GM12878 (cell line): ENCODE results near the gene PAX9. TPM values are rescaled to one million over a fixed set of nuclear protein-coding genes. Genes with fewer than 3 reads are reported as not detected.

Experiments used
- ATAC-seq: fragments of 200-7000 bp; cut with Tn5 transposase; 3 replicates; pipeline ENCODE4 v1.9.1; 2020; ENCODE audit warnings: mild to moderate bottlenecking, moderate library complexity
- BruUV-seq: library from RNA; stranded (reverse); fragments of 400-500 nt; replicated peaks from 2 replicates; lab custom pipeline; 2021; lab: Mats Ljungman, UMichigan
- CTCF ChIA-PET: fragments of 300-600 bp; sonication (Branson Sonifier 250); formaldehyde crosslinking; extraction: SDS; loops from one replicate; lab custom pipeline; 2021; ENCODE audit warnings: inconsistent platforms; lab: Yijun Ruan, JAX
- POLR2A ChIA-PET: fragments of 350-600 bp; formaldehyde crosslinking; extraction: SDS; loops from one replicate; lab custom pipeline; 2021; ENCODE audit warnings: inconsistent platforms; lab: Charles Lee
- RAD21 ChIA-PET: fragments of 300-600 bp; sonication (Branson Sonifier 250); formaldehyde crosslinking; loops from one replicate; lab custom pipeline; 2023; ENCODE audit warnings: antibody characterized with exemption; ENCODE audit not compliant: unreplicated experiment; lab: Charles Lee
- SMC1A ChIA-PET: fragments of 300-600 bp; sonication (Branson Sonifier 250); formaldehyde crosslinking; loops from one replicate; lab custom pipeline; 2023; ENCODE audit not compliant: unreplicated experiment, uncharacterized antibody; lab: Charles Lee
- DNase-seq: peaks from one replicate; pipeline ENCODE4 v3.0.0-alpha.2; 2011; ENCODE audit warnings: low read depth, low spot score
- FAIRE-seq: peaks from 3 replicates; lab custom pipeline; 2011; peaks lifted over from hg19 to GRCh38; lab: Jason Lieb, UNC
- H2AFZ ChIP-seq: 2 replicates; pipeline ENCODE4 v1.6.0; 2011; ENCODE audit warnings: low read depth, low read length, control low read depth; ENCODE audit not compliant: control insufficient read depth
- H3K27ac ChIP-seq: 2 replicates; pipeline ENCODE4 v1.5.1; 2011; ENCODE audit warnings: control low read depth; ENCODE audit not compliant: control insufficient read depth, insufficient read depth
- H3K27me3 ChIP-seq, 2 experiments: replicated peaks in 1 of 2; 2 replicates each; pipeline versions ENCODE4 v1.6.0 to v1.6.1; 2011; ENCODE audit warnings: low read length in 1 of 2; ENCODE audit not compliant: control insufficient read depth in 2 of 2, insufficient read depth in 2 of 2
- H3K36me3 ChIP-seq, 2 experiments: 2 replicates each; pipeline ENCODE4 v1.5.1; 2011; ENCODE audit warnings: low read length in 1 of 2; ENCODE audit not compliant: control insufficient read depth in 2 of 2, insufficient read depth in 2 of 2
- H3K4me1 ChIP-seq: 2 replicates; pipeline ENCODE4 v1.6.1; 2011; ENCODE audit warnings: mild to moderate bottlenecking, low read length, moderate library complexity, mixed read lengths; ENCODE audit not compliant: control insufficient read depth, insufficient read depth
- H3K4me2 ChIP-seq: 2 replicates; pipeline ENCODE4 v1.6.0; 2011; ENCODE audit warnings: control low read depth; ENCODE audit not compliant: control insufficient read depth, insufficient read depth
- H3K4me3 ChIP-seq: fragments of 200-600 bp; sonication (generic); 2 replicates; pipeline ENCODE4 v1.5.1; 2016
- H3K79me2 ChIP-seq: 2 replicates; pipeline ENCODE4 v1.6.0; 2011; ENCODE audit warnings: low read length; ENCODE audit not compliant: control insufficient read depth, insufficient read depth
- H3K9ac ChIP-seq: 2 replicates; pipeline ENCODE4 v1.8.0; 2011; ENCODE audit warnings: low read length, control low read depth, mixed read lengths; ENCODE audit not compliant: control insufficient read depth, insufficient read depth
- H3K9me3 ChIP-seq: replicated peaks from 3 replicates; pipeline ENCODE4 v1.5.1; 2011; ENCODE audit warnings: mild to moderate bottlenecking, low read length; ENCODE audit not compliant: control insufficient read depth, insufficient read depth
- H4K20me1 ChIP-seq: 2 replicates; pipeline ENCODE4 v1.6.0; 2011; ENCODE audit not compliant: control insufficient read depth, insufficient read depth
- EGR1 ChIP-seq, 2 experiments: IDR thresholded peaks; 1 replicate in 1 of 2; 2 replicates in 1 of 2; pipeline ENCODE4 v1.6.1; 2011 to 2012; ENCODE audit warnings: low read depth in 2 of 2, low read length in 2 of 2, borderline replicate concordance in 1 of 2, mild to moderate bottlenecking in 1 of 2, moderate library complexity in 1 of 2
- USF2 ChIP-seq: IDR thresholded peaks from 2 replicates; pipeline ENCODE4 v1.6.1; 2011; ENCODE audit warnings: low read depth, low read length, improper control_type of control experiment, borderline replicate concordance
- ZNF274 ChIP-seq: IDR thresholded peaks from one replicate; pipeline ENCODE4 v1.8.0; 2011; ENCODE audit not compliant: insufficient read length, insufficient read depth
- WGBS: methylation state at CpG from one replicate; pipeline ENCODE4 v1.1.6; 2016; ENCODE audit warnings: low lambda C conversion rate; ENCODE audit not compliant: insufficient replicate concordance, insufficient coverage; ENCODE audit errors: missing lambda C conversion rate; 5-methylcytosine and 5-hydroxymethylcytosine counted together
- in situ Hi-C: fragments of 300-500 bp; cut with MboI; formaldehyde crosslinking; loops from 9 replicates; pipeline ENCODE4 v1.14.3; 2018; ENCODE audit warnings: mixed read lengths
- intact Hi-C: fragments of 100-400 bp; cut with micrococcal nuclease; formaldehyde crosslinking; loops from one replicate; pipeline ENCODE4 v1.14.2; 2022; ENCODE audit not compliant: unreplicated experiment
- polyA plus RNA-seq, 11 experiments: library from polyadenylated mRNA; depleted of rRNA in 4 of 11; unstranded in 6 of 11; stranded (reverse) in 5 of 11; fragments of >200 nt; fragmentation: Nextera tagmentation in 4 of 11; fragmentation: Illumina TruSeq in 1 of 11; extraction: Ambion mirVana in 4 of 11; extraction: Trizol in 1 of 11; gene quantifications; 1 replicate in 1 of 11; 2 replicates in 10 of 11; pipeline versions ENCODE4 v1.2.1 to v1.2.3, GENCODE V29; 2011 to 2016; ENCODE audit warnings: inconsistent platforms in 2 of 11, missing spikeins in 2 of 11, low read depth in 1 of 11
- total RNA-seq, 4 experiments: library from RNA; depleted of rRNA in 3 of 4; stranded (reverse); fragments of >200 nt in 3 of 4; fragmentation: Illumina TruSeq in 1 of 4; extraction: Trizol in 1 of 4; gene quantifications; 2 replicates each; pipeline versions ENCODE4 v1.2.1 to v1.2.3, GENCODE V29; 2013 to 2021
- TF ChIP-seq, protein P1 (sequence below): IDR thresholded peaks from 2 replicates; pipeline ENCODE4 v1.6.1; 2012; ENCODE audit warnings: mild to moderate bottlenecking, low read depth, low read length
- TF ChIP-seq, protein P2 (sequence below): IDR thresholded peaks from 2 replicates; pipeline ENCODE4 v1.6.1; 2011; ENCODE audit warnings: mild to moderate bottlenecking, low read depth, low read length, moderate library complexity; ENCODE audit not compliant: insufficient replicate concordance
- TF ChIP-seq, protein P3 (sequence below): IDR thresholded peaks from 2 replicates; pipeline ENCODE4 v1.6.1; 2011; ENCODE audit warnings: borderline replicate concordance, low read depth, mild to moderate bottlenecking, moderate library complexity, mixed read lengths, low read length; ENCODE audit not compliant: insufficient read depth; ENCODE audit errors: extremely low read length
- TF ChIP-seq, protein P4 (sequence below): IDR thresholded peaks from 2 replicates; pipeline ENCODE4 v1.6.1; 2012; ENCODE audit warnings: improper control_type of control experiment, low read depth, low read length; ENCODE audit not compliant: insufficient replicate concordance

PAX9 gene
- total and polyA plus RNA-seq, 10 of the 15 experiments (the other 5 are each of a cell fraction or from before 2014, with no cell fraction given) = 0.03 to 8.2 (median 0.09) TPM; not detected in 3

GRCh38 chr14:36676236-36676635 is 14.6 kb downstream of the PAX9 start:
- H3K36me3 ChIP-seq = no peaks in the 10 kb centered on the region
- no peak overlapping the region for H3K9ac ChIP-seq
- H3K9me3 ChIP-seq = no peaks in the 10 kb centered on the region
- H3K27ac ChIP-seq = no peak overlapping the region
- BruUV-seq = no TSS peak
- no peak overlapping the region for H2AFZ ChIP-seq
- no peaks in the 10 kb centered on the region for H3K27me3 ChIP-seq
- FAIRE-seq = no peak
- no peaks in the 10 kb centered on the region for H3K4me1 ChIP-seq
- no peak for DNase-seq
- 37% methylated on average over 9 of the region's 10 CpGs for WGBS
- ChIA-PET POLR2A (no interaction called here), CTCF (interaction anchor here (1.2 kb wide), 1 partner anchor 266 kb away, joined by 3 read pairs; no protein-coding TSS in a partner anchor), RAD21 (no interaction called here), SMC1A (interaction anchor here (0.5 to 1.1 kb wide), 2 partner anchors 55 to 72 kb away, joined by 3 to 6 read pairs; no protein-coding TSS in a partner anchor)
- ATAC-seq = no peak
- no peak overlapping the region for H3K4me3 ChIP-seq
- in situ Hi-C loops (no loop called here), intact Hi-C loops (no loop called here)
- H4K20me1 ChIP-seq = no peaks in the 10 kb centered on the region
- no peaks in the 10 kb centered on the region for H3K79me2 ChIP-seq
- no peak overlapping the region for H3K4me2 ChIP-seq
- TF ChIP-seq USF2 = no peak
- no peak for TF ChIP-seq EGR1 (IDR thresholded peaks at IDR 0.05; ENCODE audit: borderline replicate concordance in 1 of 2, low read depth in 2 of 2, low read length in 2 of 2)
- TF ChIP-seq, protein P1, sequence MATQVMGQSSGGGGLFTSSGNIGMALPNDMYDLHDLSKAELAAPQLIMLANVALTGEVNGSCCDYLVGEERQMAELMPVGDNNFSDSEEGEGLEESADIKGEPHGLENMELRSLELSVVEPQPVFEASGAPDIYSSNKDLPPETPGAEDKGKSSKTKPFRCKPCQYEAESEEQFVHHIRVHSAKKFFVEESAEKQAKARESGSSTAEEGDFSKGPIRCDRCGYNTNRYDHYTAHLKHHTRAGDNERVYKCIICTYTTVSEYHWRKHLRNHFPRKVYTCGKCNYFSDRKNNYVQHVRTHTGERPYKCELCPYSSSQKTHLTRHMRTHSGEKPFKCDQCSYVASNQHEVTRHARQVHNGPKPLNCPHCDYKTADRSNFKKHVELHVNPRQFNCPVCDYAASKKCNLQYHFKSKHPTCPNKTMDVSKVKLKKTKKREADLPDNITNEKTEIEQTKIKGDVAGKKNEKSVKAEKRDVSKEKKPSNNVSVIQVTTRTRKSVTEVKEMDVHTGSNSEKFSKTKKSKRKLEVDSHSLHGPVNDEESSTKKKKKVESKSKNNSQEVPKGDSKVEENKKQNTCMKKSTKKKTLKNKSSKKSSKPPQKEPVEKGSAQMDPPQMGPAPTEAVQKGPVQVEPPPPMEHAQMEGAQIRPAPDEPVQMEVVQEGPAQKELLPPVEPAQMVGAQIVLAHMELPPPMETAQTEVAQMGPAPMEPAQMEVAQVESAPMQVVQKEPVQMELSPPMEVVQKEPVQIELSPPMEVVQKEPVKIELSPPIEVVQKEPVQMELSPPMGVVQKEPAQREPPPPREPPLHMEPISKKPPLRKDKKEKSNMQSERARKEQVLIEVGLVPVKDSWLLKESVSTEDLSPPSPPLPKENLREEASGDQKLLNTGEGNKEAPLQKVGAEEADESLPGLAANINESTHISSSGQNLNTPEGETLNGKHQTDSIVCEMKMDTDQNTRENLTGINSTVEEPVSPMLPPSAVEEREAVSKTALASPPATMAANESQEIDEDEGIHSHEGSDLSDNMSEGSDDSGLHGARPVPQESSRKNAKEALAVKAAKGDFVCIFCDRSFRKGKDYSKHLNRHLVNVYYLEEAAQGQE = no peak
- TF ChIP-seq ZNF274 = no peak
- TF ChIP-seq, protein P2, sequence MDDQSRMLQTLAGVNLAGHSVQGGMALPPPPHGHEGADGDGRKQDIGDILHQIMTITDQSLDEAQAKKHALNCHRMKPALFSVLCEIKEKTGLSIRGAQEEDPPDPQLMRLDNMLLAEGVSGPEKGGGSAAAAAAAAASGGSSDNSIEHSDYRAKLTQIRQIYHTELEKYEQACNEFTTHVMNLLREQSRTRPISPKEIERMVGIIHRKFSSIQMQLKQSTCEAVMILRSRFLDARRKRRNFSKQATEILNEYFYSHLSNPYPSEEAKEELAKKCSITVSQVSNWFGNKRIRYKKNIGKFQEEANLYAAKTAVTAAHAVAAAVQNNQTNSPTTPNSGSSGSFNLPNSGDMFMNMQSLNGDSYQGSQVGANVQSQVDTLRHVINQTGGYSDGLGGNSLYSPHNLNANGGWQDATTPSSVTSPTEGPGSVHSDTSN = no peak
- TF ChIP-seq, protein P3, sequence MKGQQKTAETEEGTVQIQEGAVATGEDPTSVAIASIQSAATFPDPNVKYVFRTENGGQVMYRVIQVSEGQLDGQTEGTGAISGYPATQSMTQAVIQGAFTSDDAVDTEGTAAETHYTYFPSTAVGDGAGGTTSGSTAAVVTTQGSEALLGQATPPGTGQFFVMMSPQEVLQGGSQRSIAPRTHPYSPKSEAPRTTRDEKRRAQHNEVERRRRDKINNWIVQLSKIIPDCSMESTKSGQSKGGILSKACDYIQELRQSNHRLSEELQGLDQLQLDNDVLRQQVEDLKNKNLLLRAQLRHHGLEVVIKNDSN = no peak
- TF ChIP-seq, protein P4, sequence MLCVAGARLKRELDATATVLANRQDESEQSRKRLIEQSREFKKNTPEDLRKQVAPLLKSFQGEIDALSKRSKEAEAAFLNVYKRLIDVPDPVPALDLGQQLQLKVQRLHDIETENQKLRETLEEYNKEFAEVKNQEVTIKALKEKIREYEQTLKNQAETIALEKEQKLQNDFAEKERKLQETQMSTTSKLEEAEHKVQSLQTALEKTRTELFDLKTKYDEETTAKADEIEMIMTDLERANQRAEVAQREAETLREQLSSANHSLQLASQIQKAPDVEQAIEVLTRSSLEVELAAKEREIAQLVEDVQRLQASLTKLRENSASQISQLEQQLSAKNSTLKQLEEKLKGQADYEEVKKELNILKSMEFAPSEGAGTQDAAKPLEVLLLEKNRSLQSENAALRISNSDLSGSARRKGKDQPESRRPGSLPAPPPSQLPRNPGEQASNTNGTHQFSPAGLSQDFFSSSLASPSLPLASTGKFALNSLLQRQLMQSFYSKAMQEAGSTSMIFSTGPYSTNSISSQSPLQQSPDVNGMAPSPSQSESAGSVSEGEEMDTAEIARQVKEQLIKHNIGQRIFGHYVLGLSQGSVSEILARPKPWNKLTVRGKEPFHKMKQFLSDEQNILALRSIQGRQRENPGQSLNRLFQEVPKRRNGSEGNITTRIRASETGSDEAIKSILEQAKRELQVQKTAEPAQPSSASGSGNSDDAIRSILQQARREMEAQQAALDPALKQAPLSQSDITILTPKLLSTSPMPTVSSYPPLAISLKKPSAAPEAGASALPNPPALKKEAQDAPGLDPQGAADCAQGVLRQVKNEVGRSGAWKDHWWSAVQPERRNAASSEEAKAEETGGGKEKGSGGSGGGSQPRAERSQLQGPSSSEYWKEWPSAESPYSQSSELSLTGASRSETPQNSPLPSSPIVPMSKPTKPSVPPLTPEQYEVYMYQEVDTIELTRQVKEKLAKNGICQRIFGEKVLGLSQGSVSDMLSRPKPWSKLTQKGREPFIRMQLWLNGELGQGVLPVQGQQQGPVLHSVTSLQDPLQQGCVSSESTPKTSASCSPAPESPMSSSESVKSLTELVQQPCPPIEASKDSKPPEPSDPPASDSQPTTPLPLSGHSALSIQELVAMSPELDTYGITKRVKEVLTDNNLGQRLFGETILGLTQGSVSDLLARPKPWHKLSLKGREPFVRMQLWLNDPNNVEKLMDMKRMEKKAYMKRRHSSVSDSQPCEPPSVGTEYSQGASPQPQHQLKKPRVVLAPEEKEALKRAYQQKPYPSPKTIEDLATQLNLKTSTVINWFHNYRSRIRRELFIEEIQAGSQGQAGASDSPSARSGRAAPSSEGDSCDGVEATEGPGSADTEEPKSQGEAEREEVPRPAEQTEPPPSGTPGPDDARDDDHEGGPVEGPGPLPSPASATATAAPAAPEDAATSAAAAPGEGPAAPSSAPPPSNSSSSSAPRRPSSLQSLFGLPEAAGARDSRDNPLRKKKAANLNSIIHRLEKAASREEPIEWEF = no peak
